ENCODE results near the gene GMNN.

The GMNN gene

GRCh38 chr6:24759718-24760117, 15.0 kb upstream of the GMNN start:
- H3K27ac ChIP-seq (ENCODE audit: low read depth, low read length) = no peak overlapping the region
- no peak overlapping the region for H2AFZ ChIP-seq (ENCODE audit: low read depth, low read length, severe bottlenecking)

GRCh38 chr6:24760210-24760609, 14.5 kb upstream of the GMNN start:
- Histone ChIP-seq H3F3A (ENCODE audit: insufficient read depth) (no peaks in the 10 kb centered on the region), H3K79me2 (ENCODE audit: insufficient read depth, low read length) (no peaks in the 10 kb centered on the region), H3K27me3 (ENCODE audit: low read length) (no peaks in the 10 kb centered on the region), H4K20me1 (ENCODE audit: low read depth, low read length) (no peaks in the 10 kb centered on the region), H3K9me3 (ENCODE audit: insufficient read depth, low read length) (peaks cover 3% of the 10 kb centered on the region; the same call in 1 of the 2 replicates), H3K4me3 (ENCODE audit: insufficient read depth, low read length, poor library complexity, severe bottlenecking) (no peak overlapping the region), H3K4me2 (ENCODE audit: low read depth, low read length, poor library complexity, severe bottlenecking) (no peak overlapping the region), H2AFZ (ENCODE audit: low read depth, low read length, severe bottlenecking) (no peak overlapping the region), H3K9ac (ENCODE audit: low read length) (no peak overlapping the region), H3K27ac (ENCODE audit: low read depth, low read length) (no peak overlapping the region), H3K36me3 (ENCODE audit: low read length) (no peaks in the 10 kb centered on the region), H3K9me2 (replicated peaks; ENCODE audit: insufficient read depth, low read length) (no peaks in the 10 kb centered on the region)
- TF ChIP-seq EZH2phosphoT487 (conservative IDR thresholded peaks at IDR 0.05; ENCODE audit: low read length) = no peak
- no peak for TF ChIP-seq CTCF (IDR thresholded peaks at IDR 0.05; ENCODE audit: insufficient read depth, low read length, poor library complexity, severe bottlenecking)

More at GRCh38 chr6:24759718-24760117, 15.0 kb upstream of the GMNN start:
- Histone ChIP-seq H3K79me2 (ENCODE audit: insufficient read depth, low read length) (no peaks in the 10 kb centered on the region), H3K4me3 (ENCODE audit: insufficient read depth, low read length, poor library complexity, severe bottlenecking) (no peak overlapping the region), H3F3A (ENCODE audit: insufficient read depth) (no peaks in the 10 kb centered on the region), H3K4me2 (ENCODE audit: low read depth, low read length, poor library complexity, severe bottlenecking) (no peak overlapping the region), H3K9ac (ENCODE audit: low read length) (no peak overlapping the region), H3K36me3 (ENCODE audit: low read length) (no peaks in the 10 kb centered on the region), H3K27me3 (ENCODE audit: low read length) (no peaks in the 10 kb centered on the region), H4K20me1 (ENCODE audit: low read depth, low read length) (no peaks in the 10 kb centered on the region), H3K9me2 (replicated peaks; ENCODE audit: insufficient read depth, low read length) (no peaks in the 10 kb centered on the region), H3K9me3 (ENCODE audit: insufficient read depth, low read length) (peaks cover 5% of the 10 kb centered on the region; the same call in 1 of the 2 replicates)
- TF ChIP-seq CTCF (IDR thresholded peaks at IDR 0.05; ENCODE audit: insufficient read depth, low read length, poor library complexity, severe bottlenecking) (no peak), EZH2phosphoT487 (conservative IDR thresholded peaks at IDR 0.05; ENCODE audit: low read length) (no peak)

- H3K9ac ChIP-seq (ENCODE audit: low read length) = no peak overlapping the region
- no peaks in the 10 kb centered on the region for H3K27me3 ChIP-seq (ENCODE audit: low read length)
- peak overlapping the region; percentile 67 for H2AFZ ChIP-seq (ENCODE audit: low read depth, low read length, severe bottlenecking)
- H4K20me1 ChIP-seq (ENCODE audit: low read depth, low read length) = no peaks in the 10 kb centered on the region
- no peaks in the 10 kb centered on the region for H3K9me2 ChIP-seq (replicated peaks; ENCODE audit: insufficient read depth, low read length)
- no peaks in the 10 kb centered on the region for H3K79me2 ChIP-seq (ENCODE audit: insufficient read depth, low read length)
- H3K4me3 ChIP-seq (ENCODE audit: insufficient read depth, low read length, poor library complexity, severe bottlenecking) = no peak overlapping the region
- TF ChIP-seq CTCF (IDR thresholded peaks at IDR 0.05; ENCODE audit: insufficient read depth, low read length, poor library complexity, severe bottlenecking) (no peak), EZH2phosphoT487 (conservative IDR thresholded peaks at IDR 0.05; ENCODE audit: low read length) (no peak)
- no peaks in the 10 kb centered on the region for H3K9me3 ChIP-seq (ENCODE audit: insufficient read depth, low read length)
- no peaks in the 10 kb centered on the region for H3K36me3 ChIP-seq (ENCODE audit: low read length)
- no peaks in the 10 kb centered on the region for H3F3A ChIP-seq (ENCODE audit: insufficient read depth)
- no peak overlapping the region for H3K4me2 ChIP-seq (ENCODE audit: low read depth, low read length, poor library complexity, severe bottlenecking)
- H3K27ac ChIP-seq (ENCODE audit: low read depth, low read length) = no peak overlapping the region
Observed at GRCh38 chr6:24761193-24761835, 13.4 kb upstream of the GMNN start.
